Tibial artery (tissue), 4 donors: ENCODE data around the gene ZC3H7B.
"Not testable (repeated sequence)": the region's sequence is repeated elsewhere in the genome, so short reads cannot be mapped to it uniquely, and the experiment has no call there.

ENCODE experiments used
- DNase-seq, 2 donors: peaks; one replicate each; pipeline ENCODE4 v3.0.0-alpha.2; 2019
- H3K27ac ChIP-seq, 2 donors: fragments of 200-600 bp; sonication (generic) in 1 of 2; 1 replicate in 1 of 2; 2 replicates in 1 of 2; pipeline ENCODE4 v1.5.1; 2018 to 2019; ENCODE audit warnings: mild to moderate bottlenecking in 1 of 2
- H3K27me3 ChIP-seq, 2 donors: fragments of 200-600 bp; sonication (generic) in 1 of 2; one replicate each; pipeline versions ENCODE4 v1.5.1 to v1.6.0; 2016 to 2019
- H3K36me3 ChIP-seq, 3 donors: fragments of 200-600 bp; sonication (generic) in 2 of 3; one replicate each; pipeline ENCODE4 v1.5.1; 2016 to 2019; ENCODE audit warnings: mild to moderate bottlenecking in 2 of 3
- H3K4me1 ChIP-seq, 4 donors: fragments of 200-600 bp; sonication (generic) in 2 of 4; 1 replicate in 3 of 4; 2 replicates in 1 of 4; pipeline ENCODE4 v1.5.1; 2016 to 2019
- H3K4me3 ChIP-seq, 2 donors: fragments of 200-600 bp; sonication (generic) in 1 of 2; 1 replicate in 1 of 2; 2 replicates in 1 of 2; pipeline ENCODE4 v1.5.1; 2018 to 2019; ENCODE audit warnings: mild to moderate bottlenecking in 2 of 2
- H3K9me3 ChIP-seq, 3 donors: fragments of 200-600 bp; sonication (generic) in 1 of 3; one replicate each; pipeline ENCODE4 v1.5.1; 2016 to 2019
- CTCF ChIP-seq, 2 experiments: fragments of 200-600 bp in 1 of 2; fragments of 450-650 bp in 1 of 2; IDR thresholded peaks; one replicate each; pipeline ENCODE4 v1.5.1; 2017 to 2019; ENCODE audit warnings: antibody characterized with exemption in 2 of 2, mild to moderate bottlenecking in 1 of 2, moderate library complexity in 1 of 2
- intact Hi-C: fragments of 100-400 bp; cut with DNase I; formaldehyde crosslinking; loops from one replicate; pipeline ENCODE4 v1.15.0; 2023; ENCODE audit warnings: low total_unique reads

The ZC3H7B gene

GRCh38 chr22:41257696-41258095, 43.6 kb upstream of the ZC3H7B start:
- no peak overlapping the region for H3K4me3 ChIP-seq
- no peak for DNase-seq
- TF ChIP-seq CTCF (IDR thresholded peaks at IDR 0.05): no peak
- H3K36me3 ChIP-seq: peaks cover 68 to 98% (median 90%) of the 10 kb centered on the region in 3 donors
- intact Hi-C loops: no loop called here
- no peaks in the 10 kb centered on the region for H3K27me3 ChIP-seq
- no peaks in the 10 kb centered on the region for H3K9me3 ChIP-seq
- no peaks in the 10 kb centered on the region for H3K4me1 ChIP-seq
- H3K27ac ChIP-seq: no peak overlapping the region

DNA sequence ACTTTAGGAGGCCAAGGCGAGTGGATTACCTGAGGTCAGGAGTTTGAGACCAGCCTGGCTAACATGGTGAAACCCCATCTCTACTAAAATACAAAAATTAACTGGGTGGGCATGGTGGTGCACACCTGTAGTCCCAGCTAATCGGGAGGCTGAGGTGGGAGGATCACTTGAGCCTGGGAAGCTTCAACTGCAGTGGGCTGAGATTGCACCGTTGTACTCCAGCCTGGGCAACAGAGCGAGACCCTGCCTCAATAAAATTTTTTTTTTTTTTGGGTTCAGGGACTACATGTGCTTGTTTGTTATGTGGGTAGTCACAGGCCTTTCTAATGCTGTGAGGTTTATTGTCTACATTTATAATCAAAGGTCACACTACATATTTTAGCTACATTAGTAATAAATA, 41.6 kb upstream of the ZC3H7B start:
- H3K27ac ChIP-seq, H3K27me3 ChIP-seq, H3K4me3 ChIP-seq, DNase-seq, intact Hi-C loops, H3K4me1 ChIP-seq, H3K9me3 ChIP-seq: not testable (repeated sequence)
- H3K36me3 ChIP-seq: peaks cover 66 to 98% (median 90%) of the 10 kb centered on the region in 3 donors

GRCh38 chr22:41260871-41261270, 40.5 kb upstream of the ZC3H7B start:
- intact Hi-C loops: no loop called here
- Histone ChIP-seq H3K9me3 (no peaks in the 10 kb centered on the region), H3K27ac (no peak overlapping the region), H3K4me3 (no peak overlapping the region), H3K27me3 (no peaks in the 10 kb centered on the region), H3K36me3 (peaks cover 65 to 97% (median 87%) of the 10 kb centered on the region in 3 donors), H3K4me1 (no peaks in the 10 kb centered on the region)
- DNase-seq: no peak
- TF ChIP-seq CTCF (IDR thresholded peaks at IDR 0.05): no peak

DNA sequence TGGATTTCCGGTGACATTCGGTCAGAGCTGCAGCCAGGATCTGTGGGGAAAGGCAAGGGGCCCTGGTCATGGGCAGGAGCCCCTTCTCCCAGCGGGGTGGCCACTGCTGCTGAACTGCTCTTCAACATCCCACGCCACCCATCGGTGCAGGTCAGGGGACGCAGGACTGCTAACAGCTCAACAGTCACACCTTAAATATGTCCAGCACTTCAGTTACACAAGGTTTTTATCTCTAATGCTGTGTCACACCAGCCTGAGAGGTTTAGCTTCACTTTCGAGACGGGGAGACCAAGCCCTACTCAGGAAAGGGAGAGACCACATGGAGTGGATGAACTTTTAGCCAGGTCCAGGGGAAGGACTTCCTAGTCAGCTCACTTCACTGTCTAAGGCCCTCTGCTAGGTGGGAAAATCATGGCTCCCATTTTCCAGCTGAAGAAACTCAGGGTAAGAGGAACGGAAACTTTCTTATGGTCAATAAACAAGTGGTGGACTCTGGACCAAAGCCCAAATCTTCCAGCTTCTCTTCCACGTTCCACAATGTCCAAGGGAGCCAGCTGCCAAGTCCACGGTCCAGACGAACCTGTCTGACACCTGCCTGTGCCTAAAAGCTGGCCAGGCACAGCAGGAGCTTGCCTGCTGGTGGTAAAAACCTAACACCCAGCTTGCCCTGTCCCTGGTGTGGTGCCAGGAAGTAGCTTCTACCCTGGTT, 39.6 kb upstream of the ZC3H7B start:
- H3K4me3 ChIP-seq: no peak overlapping the region
- DNase-seq: no peak
- H3K27me3 ChIP-seq: no peaks in the 10 kb centered on the region
- TF ChIP-seq CTCF (IDR thresholded peaks at IDR 0.05): no peak
- no peaks in the 10 kb centered on the region for H3K4me1 ChIP-seq
- peaks cover 61 to 94% (median 80%) of the 10 kb centered on the region in 3 donors for H3K36me3 ChIP-seq
- intact Hi-C loops: no loop called here
- H3K9me3 ChIP-seq: no peaks in the 10 kb centered on the region
- no peak overlapping the region for H3K27ac ChIP-seq

DNA sequence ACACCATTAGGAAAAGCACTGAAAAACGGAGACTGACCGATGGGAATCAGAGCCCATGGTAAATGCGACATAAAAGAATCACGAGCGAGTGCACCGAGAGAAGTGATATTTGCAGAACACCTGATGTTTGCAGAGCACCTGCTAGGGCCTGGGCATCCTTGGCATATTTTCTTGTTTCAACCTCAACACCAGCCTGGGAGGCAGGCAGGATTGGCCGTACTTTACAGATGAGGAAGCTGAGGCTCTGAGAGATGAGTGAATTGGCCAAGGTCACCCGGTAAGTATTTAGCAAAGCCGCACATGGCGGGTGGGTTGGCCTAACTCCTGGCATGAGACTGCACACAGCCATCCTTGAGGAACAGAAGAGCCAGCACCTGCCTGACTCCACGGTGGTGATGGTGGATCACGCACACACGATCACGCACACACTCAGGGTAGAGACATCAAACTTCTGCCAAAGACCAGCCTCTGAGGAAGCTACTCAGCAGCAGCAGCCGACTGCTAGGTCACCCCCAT, 39.0 kb upstream of the ZC3H7B start:
- no peaks in the 10 kb centered on the region for H3K9me3 ChIP-seq
- no peaks in the 10 kb centered on the region for H3K27me3 ChIP-seq
- no peak for DNase-seq
- intact Hi-C loops: no loop called here
- H3K4me1 ChIP-seq: no peaks in the 10 kb centered on the region
- H3K36me3 ChIP-seq: peaks cover 65 to 94% (median 79%) of the 10 kb centered on the region in 3 donors
- no peak overlapping the region for H3K4me3 ChIP-seq
- no peak for TF ChIP-seq CTCF (IDR thresholded peaks at IDR 0.05)
- no peak overlapping the region for H3K27ac ChIP-seq

DNA sequence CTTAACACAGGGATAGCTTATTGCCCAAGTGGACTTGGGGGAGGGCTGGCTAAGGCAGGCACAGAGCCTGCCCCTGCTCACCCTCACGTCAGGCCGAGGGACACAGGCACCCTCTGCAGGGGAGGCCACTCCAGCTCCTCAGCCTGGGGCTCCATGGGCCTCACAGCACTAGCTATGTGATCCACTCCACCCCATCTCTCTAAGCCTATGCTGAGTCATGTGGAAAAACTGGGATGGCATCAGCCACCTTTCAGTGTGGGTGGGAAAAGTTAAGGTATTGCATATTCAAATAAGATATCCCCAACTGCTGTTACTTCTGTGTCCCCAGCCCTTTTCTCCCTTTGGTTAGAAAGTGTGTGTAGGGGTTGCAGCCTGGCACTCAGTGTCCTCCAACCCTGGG, 37.6 kb upstream of the ZC3H7B start:
- no peak for TF ChIP-seq CTCF (IDR thresholded peaks at IDR 0.05)
- no peaks in the 10 kb centered on the region for H3K9me3 ChIP-seq
- intact Hi-C loops: no loop called here
- no peak overlapping the region for H3K4me3 ChIP-seq
- no peaks in the 10 kb centered on the region for H3K27me3 ChIP-seq
- no peak for DNase-seq
- H3K27ac ChIP-seq: no peak overlapping the region
- peaks cover 70 to 94% (median 79%) of the 10 kb centered on the region in 3 donors for H3K36me3 ChIP-seq
- no peaks in the 10 kb centered on the region for H3K4me1 ChIP-seq
